MM.1S (cell line): Measurements from ENCODE around the gene PSAPL1.

ENCODE experiments used
- CTCF ChIP-seq: fragments of 300-600 bp; sonication (generic); IDR thresholded peaks from 2 replicates; pipeline ENCODE4 v1.5.1; 2016; ENCODE audit warnings: antibody characterized with exemption, low read length, mixed read lengths
- EZH2 ChIP-seq: fragments of 300-600 bp; sonication (generic); optimal IDR thresholded peaks from 2 replicates; pipeline ENCODE3; 2017; ENCODE audit warnings: low read depth, mild to moderate bottlenecking, antibody characterized with exemption, low read length, mixed read lengths

DNA sequence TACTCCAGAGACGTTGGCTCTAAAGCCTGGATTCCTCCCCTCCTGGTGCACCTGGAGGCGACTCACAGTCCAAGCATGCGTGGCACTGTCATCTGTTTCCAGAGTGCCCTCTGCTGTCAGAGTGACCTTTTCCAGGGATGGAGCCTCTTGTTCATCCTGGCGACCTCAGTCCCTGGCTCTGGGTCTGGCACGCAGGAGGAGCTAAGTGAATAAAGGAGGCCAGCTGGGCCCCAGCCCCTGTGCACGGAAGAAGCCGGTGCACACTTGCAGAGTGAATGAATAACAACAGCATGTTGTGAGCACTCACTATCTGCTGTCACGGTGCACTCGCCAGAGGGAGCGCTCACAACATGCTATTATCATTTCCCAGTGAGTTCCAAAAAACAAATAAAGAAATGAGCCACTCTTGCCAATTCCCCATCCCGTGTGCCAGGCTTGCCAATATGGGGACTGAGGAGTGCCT is 27.8 kb upstream of the PSAPL1 start:
- TF ChIP-seq EZH2 (no peak), CTCF (no peak)
